SKM-1 (cell line): ENCODE data around the gene LCOR.

ENCODE experiments used
- DNase-seq: peaks from one replicate; lab custom pipeline; 2025; ENCODE audit not compliant: unreplicated experiment; lab: John Stamatoyannopoulos, UW

Gene LCOR

DNA sequence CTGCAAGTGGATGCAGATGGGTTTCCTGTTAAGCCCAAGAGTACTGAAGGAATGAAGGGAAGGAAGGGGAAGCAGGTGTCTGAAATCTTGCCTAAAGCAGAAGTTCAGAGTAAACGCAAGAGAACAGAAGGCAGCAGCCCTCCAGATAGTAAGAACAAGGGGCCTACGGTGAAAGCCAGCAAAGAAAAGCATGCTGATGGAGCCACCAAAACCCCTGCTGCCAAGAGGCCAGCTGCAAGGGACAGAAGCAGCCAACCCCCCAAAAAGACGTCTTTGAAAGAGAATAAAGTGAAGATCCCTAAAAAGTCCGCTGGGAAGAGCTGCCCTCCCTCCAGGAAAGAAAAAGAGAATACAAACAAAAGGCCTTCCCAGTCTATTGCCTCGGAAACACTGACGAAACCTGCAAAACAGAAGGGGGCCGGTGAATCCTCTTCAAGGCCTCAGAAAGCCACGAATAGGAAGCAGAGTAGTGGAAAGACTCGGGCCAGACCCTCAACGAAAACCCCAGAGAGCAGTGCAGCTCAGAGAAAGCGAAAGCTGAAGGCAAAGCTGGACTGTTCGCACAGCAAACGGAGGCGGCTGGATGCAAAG is 152.5 kb downstream of the LCOR start:
- no peak for DNase-seq

DNA sequence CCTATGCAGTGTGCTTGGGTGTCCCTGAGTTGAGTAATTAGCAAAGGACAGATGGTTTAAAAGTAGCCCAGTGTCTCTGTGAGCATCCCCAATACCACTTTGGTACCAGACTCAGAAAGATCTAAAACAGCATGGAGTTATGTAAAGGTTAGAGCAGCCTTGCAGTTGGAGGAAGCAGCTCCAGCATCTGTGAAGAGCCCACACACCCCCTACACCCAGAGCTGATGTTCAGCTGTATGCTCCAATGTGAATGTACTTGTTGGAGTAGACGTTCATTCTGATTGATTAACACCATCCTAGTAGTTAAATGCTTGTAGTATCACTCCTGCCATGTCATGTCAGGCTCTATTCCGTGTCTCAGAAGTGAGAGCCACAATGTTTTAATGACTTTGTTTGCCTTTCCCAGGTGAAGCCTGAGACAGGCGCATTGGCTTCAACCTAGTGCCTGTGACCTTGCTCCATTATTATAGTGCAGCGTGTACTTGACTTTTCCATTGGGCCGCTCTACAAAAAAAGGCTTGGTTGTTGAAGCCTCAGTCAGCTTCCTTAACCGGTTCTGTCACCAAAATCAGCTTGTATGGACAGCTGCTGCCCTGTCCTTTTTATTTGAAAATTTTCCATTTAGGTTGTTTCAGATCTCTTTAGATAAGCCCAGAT is 154.2 kb downstream of the LCOR start:
- DNase-seq, result no peak

DNA sequence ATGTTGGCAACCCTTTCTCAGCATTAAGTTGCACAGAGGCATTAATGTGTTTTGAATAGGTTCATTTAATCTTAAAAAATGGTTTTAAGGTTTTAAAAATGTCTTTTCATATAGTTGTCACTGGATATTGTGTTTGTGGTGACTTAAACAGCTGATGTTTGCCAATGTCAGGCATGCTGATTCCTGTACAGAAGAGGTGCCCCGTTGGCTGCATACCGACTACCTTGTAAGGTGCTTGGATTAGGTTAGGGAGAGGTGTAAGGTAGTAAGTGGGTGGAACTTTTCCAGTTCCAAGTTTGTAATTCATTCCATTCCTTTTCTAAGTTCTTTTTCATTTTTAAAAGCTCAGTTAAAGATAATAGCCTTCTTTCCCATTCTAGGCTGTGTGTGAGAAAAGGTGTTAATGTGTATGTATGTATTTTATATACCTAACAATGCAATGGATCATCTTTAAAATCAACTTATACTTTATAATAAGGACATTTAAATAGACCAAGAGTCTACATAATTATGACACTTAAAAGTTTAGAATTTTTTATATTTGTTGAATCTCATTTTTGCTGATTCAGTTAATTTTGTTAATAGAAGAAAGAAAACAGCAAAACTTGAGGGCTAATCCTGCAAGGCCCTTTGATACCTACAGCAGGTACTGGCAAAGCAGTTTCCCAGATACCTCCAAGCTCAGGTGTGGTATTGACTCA is 155.2 kb downstream of the LCOR start:
- DNase-seq, result no peak

DNA sequence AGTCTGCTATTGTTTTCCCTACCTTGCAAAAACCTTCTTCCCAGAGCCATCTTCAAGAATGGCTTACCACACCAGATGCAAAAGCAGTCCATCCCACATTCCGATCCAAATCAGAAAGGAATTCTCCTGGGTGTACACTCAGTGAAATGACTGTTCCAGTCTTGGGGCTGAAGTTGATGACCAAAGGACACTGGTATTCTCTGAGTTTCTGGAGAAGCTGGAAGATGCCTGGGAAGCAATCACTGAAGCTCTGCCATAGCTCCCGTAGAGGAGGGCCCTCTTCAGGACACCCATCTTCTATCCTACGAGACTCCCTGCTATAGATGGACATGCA is 155.7 kb downstream of the LCOR start:
- no peak for DNase-seq

DNA sequence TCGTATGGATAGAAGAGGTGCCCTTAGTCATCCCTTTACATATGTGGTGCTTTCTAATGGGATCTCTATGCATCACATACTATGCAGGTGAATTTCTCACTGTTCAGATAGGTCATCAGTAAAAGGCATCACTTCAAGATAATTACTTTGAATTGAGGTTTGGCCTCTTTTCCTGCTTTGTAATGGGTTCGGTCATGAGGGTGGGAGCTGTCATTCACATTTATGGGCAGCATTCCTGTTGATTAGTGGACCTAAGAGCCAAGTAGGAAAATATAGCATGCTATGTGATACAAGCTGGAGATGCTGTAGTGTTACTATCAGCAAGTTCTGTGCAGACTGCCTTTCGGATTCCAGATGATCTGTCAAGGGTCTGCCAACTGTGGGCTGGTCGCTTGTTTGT is 156.3 kb downstream of the LCOR start:
- no peak for DNase-seq

DNA sequence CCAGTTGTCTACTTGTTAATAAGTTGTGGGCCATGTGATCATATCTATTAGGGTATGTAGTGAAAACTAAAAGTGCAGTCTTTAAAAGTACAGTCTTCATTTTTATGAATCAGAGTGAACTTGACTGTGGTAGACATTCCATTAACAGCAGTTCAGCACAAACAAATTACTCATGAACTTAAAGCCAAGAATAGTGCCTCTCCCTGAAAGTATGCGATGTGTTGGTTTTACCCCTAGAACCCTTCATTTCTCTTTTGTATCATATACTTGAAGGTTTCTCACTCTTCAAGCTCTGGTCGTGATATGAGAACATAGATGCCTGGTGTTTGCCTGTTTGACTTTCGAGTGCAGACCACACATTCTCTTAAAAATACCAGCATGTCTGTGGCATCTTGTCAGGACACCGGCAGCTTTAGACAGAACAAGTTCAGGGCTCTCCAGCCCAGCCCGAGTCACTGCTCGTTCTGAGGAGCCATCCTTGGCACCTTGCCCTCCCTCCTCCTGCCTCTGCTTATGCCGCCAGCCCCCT is 159.3 kb downstream of the LCOR start:
- no peak for DNase-seq

DNA sequence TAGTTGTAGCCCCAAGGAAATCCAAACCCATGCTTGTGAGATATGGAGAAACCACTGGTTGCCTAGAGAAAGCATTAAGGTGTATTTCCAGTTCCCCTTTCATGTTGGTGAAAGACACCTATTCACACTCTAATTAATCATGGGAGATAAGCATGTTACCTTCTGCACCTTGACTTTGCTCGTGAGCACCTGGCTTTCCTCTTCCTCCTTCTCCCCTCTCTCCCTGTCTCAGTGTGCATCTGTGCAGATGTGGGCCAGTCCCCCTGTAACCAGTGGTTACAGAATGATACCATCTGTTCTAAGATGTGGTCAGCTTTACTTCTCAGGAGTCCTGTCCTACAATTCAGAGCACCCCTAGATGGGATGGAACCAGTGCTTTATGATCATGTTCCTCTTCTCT is 160.6 kb downstream of the LCOR start:
- DNase-seq, result no peak

DNA sequence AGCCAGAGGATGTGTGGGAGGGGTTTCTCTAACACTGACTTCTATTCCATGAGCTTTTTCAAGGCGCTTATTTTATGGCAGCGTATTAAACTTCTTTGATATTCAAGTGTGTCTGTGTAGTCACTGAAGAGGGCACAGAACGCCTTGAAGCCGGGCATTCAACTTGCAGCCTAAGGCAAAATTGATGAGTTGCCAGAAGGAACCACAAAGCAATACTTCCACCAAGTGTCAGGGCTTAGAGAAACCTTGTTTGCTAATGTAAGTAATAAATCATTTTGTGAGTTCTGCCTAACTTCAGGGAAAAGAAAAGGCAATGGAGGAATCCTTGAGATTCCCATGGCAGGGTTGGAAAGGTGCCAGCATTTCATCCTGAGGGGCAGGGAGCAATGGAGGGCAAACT is 163.8 kb downstream of the LCOR start:
- DNase-seq, result no peak

DNA sequence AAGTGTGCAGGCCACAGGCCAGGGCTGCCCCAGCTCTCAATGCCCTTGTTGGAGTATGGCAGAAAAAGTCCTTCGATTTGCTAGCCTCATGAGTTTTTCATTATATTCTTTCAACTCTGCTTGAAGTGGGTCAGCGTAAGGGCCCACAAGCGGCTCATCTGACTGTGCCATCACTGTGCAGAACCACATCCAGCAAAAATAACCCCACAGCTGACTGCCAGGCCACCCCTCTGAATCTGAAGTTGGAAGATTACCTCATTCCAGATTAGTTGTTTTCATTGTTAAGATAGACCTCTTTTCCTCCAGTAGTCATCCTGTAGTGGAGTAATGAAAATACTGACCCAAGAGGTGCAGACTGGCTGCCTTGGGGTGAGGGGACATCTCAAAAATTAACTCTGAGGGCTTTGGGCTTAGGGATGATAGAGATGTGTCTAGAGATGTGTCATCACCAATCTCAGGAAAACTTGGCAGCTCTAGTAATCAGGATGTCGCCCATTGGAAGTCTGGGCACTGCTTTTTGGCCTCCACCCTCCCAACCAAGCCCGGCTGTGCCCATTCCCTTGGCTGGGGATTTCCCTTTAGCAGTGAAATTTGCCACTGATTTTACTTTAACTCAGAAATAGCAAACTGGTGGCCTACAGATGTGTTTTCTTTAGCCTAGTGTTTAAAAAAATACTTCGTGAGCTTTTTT is 164.3 kb downstream of the LCOR start:
- no peak for DNase-seq

DNA sequence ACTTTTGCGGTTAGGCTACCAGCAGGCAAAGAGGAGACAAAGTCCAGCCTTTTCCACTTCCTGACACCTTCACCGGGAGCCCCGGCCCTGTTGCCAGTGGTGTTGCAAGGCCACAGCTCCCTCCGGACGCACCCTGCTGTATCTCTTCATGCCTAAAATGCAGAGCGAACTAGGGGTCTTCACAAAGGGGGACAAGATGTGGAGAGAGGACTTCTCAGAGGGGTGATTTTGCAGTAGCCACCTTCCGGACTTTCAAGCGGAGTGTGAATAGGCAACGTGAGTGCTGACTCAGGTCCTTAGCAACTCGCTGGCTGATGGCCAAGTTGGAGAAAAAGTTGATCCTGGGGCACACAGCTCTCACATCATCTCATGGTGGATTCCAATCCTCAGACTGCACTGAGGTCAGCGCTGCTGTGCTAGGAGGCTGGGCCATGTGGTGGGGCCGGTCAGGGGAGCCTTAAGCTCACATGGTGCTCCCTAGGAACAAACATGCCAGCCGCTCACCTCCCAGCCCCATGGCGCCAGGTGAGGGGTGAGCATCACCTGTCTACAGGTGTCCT is 166.3 kb downstream of the LCOR start:
- DNase-seq, result no peak

DNA sequence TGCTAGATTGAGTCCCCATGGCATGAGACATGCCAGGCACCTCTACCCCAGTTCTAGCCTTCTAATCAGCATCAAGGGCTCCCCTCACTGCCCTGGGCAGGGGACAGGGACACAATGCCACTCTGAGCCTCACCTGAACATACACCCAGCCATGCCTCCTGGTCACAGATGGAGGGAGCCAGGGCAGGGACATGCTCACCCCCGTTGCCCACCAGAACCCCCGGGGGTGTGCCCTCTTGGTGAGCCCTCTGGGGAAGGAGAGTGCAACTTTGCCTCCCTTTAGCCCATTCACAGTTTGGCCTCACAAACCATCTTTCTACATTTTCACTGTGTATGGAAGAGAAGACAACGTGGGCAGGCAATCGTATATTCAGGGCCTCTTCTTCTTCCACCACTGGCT is 167.2 kb downstream of the LCOR start:
- DNase-seq, result no peak

DNA sequence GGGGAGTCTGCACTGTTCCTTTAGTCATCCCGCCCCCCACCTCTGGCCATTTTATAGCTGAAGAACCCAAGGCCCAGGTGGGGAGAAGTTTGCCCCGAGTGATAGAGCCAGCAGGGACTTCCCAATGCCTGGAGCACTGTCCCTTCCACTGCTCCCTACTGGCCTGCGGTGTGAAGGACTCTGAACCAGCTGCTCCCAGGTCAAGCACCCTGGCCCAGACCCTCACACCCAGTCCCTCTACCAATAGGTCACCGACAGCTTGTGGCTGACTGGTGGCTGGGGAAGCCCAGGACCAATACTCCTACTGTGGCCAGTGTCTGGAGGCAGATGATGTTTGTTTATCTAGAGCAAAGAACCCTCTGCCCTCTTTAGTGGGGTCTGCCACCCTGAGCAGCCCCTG is 167.9 kb downstream of the LCOR start:
- no peak for DNase-seq

DNA sequence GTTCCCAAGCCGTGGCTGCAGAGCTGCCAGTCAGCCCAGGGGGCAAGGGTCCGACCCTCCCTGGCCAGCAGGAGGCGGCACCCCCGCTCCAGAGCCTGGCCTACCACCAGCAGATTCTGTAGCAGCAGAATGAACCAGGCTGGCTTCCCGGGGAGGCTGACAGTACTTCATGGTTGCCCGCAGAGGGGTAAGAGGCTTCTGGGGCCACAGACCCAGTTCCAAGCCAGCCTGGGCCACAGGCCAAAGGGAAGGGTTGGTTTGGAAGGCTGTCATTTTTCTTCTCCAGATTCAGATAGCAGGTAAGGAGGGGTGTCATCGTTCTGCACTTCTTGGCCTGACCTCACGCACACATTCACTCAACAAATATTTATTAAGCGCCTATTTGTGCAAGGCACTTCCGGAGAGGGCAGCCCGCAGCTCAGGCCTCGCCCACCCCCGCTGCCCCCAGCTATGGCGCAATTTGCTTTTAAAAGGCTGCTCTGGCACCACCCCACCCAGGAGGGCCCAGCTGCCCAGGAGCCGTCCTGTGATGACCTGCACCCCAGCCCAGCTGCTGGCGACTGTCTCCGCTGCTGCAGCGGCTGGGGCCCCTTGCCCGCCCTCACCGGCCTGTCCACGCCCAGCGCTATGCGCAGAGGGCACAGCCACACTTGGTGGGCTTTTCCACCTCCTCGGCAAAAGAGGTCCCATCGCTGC is 168.5 kb downstream of the LCOR start:
- DNase-seq, result no peak

DNA sequence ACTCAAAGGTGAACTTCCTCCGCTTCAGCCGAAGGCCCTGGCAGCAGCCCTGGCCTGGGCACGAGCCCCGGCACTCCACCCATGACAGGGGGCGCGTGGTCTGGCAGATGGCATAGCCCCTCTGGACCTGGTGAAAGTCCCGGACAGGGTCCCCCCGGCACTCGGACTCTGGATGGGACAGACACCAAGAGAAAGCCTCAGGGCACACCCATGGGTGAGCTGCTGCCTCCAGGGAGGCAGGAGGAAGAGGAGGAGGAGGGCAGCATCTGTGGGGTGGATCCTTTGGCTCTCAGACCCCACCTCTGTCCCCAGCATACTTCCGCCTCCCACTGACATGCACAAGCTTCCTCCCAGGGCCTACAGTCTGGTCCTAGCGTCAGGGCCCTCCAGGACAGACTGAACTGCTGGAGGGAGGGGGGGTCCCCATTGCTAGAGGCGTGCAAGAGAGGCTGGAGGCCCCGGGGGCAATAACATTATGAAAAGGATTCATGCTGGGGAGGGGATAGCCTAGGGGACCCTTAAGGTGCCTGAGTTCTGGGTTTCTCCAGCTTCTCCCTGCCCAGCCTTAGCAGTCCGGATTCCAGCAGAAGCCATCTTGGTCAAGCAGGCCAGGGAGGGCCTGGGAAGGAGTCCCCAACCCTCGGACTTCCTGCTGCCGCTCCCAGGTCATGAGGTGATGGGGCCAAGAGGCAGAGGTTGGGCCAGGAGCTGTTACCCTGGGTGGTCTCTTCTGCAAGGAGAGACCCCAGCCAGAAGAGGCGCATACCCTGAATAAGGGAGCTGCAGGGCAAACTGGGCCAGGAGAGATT is 169.3 kb downstream of the LCOR start:
- DNase-seq, result no peak

DNA sequence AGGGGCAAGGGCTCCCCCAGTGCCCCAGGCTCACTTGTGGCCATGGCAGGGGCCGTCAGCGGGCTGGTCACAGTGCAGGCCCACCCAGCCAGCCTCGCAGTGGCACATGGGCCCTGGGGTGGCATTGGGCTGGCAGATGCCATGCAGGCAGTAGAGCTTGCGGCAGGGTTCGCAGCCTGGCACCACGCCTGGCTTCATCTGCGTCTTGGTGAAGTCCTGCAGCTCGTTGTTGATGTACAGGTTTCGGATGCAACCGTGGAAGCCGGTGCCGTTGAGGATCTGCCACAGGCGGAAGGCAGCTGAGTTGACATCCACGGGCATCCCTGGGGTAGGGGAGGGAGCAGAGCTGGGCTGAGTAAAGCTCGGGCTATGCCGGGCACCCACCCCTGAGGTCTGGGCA is 170.6 kb downstream of the LCOR start:
- no peak for DNase-seq

DNA sequence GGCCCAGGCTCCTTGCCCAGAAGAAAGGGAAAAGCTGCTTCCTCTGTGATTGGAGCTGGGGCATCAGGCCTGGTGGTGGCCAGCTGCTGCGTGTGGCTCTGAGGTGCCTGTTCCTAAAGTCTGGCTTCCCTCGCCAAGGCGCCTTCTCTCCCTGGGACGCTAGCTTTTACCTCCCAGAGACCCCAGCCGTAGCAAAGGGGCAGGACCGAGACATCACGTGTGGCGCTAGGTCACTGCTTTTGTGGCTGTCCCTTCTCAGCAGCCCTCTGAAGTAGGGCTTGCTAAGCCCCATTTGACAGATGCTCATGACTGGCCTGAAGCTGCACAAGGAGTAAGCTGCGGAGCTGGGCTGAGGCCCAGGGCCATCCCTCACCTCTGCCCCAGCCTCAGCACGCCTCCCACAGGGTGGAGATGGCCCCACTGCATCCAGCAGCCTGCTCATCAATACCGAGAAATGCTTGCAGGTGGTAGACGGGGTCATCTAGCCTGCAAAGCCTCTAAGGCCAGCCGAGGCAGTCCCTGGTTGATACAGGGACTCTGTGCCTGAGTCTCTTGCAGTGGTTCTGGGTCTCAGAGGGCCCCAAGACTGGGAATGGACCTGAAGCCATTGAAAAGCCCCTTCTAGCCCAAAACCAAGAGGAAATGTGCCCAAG is 171.2 kb downstream of the LCOR start:
- DNase-seq, result no peak

DNA sequence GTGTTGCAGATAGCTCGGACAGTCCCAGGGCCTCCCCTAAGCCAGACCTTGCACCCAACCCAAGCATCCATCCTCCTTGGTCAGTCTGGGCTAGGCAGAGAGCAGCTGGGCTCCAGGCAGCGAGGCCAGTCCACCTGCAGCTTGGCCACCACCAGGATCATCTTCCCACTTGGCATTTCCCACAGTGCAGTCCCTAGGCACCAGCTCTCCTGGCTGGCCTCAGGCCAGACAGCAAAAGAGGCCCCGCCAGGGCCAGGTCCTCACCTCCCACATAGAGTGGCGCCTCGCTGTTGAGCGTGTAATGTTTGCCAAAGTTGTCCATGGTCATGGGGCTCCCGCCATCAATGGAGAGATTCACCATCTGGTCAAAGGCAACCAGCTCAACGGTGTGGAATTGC is 171.7 kb downstream of the LCOR start:
- DNase-seq, result no peak

DNA sequence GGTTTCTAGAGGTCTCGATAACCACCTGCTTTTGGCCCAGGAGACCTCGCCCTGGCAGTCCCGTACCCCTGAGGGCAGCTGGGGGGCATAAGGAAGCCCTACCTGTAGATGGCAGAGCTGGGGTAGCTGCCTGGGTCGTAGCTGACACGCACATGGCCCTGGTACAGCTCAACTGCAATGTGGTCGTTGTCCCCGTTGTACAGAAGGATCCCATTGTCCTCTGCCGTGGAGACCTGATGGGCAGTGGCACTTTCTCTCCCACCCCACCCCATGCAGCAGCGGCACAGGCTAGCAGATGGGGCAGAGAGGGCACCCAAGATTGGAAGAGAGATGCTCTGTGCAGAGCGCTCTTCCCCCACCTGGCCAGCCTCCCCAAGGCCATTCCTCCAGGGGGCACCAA is 172.5 kb downstream of the LCOR start:
- DNase-seq, result no peak

DNA sequence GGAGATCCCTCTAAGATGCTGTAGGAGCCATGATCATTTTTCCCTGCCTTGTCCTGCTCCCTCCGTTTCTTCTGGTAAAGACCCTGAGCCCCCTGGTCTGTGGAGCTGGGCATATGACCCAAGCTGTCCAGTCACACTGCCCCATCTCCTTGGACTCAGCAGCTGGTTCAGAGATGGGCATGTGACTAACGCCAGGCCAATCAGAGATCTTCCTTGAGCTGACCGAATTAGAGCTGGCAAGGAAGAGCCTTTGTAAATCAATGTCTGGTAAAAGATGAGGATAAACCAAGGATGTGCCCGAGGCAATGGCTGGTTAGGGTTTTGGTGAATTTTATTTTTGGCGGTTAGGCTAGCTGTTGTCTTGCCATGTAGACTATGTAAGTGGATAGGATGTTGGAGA is 173.3 kb downstream of the LCOR start:
- DNase-seq, result no peak

DNA sequence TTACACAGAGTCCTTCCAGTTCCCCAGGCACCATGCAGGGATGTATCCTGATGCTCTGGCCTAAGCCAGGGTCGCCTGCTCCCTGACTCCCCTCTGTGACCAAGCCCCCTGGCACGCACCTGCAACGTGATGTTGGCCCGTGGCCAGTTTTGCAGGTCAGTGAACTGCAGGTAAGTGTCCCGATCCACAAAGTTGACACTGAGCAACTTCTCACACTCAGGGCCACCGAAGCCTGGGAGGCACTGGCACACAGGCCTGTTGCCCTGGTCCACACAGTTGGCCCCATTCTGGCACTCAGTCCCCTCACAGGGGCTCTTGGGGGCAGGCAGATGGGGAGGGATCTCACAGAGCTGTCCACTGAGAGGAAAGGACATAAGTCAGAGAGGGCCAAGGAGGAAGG is 174.3 kb downstream of the LCOR start:
- DNase-seq, result no peak
